HG03460 (cell line): ENCODE data around the gene NAALADL2.
A peak's percentile ranks its signal among the peaks of the same experiment; 100 is the strongest.
"Not testable (repeated sequence)": the region's sequence is repeated elsewhere in the genome, so short reads cannot be mapped to it uniquely, and the experiment has no call there.

Source experiments
- ATAC-seq: cut with Tn5 transposase; IDR thresholded peaks from one replicate; pipeline ENCODE4 v1.9.1; 2021; ENCODE audit not compliant: unreplicated experiment

Gene NAALADL2

DNA sequence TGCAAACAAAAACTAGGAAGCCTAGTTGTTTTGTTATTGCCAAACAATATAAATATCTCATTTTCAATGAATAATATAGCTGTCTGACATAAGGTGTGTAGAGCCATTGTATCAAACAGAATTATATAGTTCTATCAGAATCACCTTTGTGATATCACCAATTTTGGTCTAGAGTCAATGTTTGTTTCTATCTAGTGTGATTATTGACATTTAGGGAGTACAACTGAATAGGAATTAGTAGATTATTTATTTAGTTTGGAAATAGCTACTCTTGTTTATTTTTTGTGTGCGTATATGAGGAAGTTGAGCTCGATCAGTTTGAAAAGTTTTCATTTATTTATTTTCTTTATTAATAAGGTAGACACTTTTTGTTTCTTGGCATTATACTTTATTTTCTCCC, 389.7 kb downstream of the NAALADL2 start:
- no peak for ATAC-seq

DNA sequence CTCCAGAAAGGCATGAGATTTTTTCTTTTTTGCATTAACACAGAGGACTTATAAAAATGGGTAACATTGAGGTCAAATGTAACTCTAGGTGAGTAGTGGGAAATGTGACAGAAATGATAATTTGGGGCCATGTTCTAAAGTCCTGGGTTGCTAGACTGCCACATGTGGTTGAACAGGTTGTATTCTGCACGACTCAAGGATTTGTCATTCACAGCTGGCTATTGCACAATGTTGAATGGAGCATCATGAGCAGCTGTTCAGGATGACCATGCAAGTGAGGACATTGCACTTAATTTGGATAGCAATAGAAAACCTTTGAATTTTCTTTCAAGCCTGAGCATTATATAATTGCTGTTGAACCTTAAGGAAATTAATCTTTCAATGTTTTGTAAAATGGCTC, 396.6 kb downstream of the NAALADL2 start:
- ATAC-seq, result no peak

DNA sequence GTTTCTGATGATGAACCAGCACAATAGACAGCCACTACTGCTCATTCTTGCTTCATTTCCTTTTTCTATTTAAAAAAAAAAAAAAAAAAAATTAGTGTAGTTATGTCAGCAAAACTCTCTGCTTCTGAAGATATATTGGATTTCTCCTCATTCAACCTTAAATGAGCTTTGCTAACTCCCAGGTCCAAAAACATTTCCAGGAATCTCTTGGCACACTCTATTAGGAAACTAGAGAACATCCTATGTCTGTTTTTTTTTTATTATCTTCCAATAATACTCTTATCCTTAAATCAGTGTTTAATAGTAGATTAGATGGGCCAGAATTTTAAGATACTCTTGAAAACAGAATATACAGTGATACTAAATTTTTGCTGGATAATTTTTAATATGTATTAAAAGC, 398.0 kb downstream of the NAALADL2 start:
- no peak for ATAC-seq

DNA sequence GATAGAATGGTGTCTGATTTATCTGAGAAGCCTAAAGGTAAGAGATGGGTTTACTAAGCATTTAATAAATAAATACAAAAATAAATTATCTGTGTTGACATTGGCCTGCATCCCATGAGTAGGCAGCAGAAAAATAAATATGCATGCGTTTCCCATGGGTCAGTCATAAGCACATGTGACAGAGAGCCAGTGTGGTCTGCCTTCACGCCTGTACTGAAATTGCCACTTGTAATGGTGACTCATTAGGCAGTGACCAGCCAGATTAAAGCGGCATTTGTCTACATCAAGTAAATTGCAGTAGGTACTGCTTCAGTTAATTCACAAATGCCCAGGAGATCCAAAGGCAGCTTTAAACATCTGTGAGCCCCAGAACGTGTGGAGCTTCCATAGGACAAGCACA, 399.6 kb downstream of the NAALADL2 start:
- ATAC-seq, result no peak

DNA sequence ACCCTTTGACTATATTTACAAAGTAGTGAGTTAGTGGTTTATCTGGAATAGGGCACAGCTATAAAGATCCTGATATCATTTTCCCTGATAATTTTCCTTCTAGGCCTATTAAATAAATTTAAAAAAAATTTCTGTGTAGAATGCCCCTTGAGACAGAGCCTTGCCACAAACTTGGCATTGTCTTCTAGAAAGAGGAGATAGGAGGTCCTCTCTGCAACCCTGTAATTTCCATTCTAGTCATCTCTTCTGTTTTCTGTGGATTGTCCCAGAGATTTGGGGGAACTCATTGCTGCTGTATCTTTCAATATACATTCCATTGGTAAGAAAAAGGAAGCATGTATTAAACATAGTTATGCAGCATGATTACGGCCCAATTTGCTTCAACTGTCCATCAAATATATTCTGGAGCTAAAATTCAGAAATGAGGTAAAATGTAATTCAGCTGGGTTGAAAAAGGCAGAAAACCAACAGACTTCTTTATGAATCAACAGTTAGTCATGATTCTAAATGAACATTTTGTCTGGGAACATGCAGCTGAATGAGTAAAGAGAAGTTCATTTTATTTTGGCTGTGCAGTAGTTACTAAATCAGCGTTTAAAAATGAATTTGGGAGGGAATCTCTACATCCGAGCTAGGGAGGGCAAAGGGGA, 401.1 kb downstream of the NAALADL2 start:
- no peak for ATAC-seq

DNA sequence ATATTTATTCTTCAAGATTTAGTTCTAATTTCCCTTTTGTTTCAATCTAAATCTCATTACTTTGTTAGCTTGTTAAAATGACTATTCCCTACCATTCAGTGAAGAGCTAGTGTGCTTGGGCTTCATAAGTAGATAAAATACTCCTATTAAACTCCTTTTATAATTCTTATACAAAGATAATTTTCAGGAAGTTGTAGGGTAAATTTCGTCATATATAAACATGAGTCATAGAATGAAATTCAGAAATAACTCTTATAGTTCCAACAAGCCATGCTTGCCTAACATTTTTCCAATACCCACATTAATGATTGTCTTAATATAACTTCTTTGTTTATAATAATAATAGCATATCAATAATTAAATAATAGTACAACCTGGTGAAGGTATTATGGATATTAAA, 407.3 kb downstream of the NAALADL2 start:
- ATAC-seq, result no peak

DNA sequence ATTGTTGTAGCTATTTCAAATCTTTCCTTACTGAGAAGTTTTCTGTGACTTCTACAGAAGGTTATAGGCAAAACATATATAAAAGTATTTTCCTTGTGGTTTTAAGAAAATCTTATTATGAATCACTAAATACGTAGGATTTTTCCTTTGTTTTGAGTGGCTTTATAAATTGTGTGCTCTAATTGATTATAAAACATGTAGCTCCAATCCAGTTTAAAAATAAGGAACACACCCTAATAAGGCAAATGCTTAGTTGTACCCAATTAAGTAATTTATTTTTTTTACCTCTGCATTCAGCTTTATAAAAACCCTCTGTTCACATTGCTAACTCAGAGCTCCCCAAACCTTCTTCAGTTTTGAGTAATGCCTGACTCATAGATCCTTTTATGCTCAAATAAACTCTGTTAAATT, 408.0 kb downstream of the NAALADL2 start:
- no peak for ATAC-seq

DNA sequence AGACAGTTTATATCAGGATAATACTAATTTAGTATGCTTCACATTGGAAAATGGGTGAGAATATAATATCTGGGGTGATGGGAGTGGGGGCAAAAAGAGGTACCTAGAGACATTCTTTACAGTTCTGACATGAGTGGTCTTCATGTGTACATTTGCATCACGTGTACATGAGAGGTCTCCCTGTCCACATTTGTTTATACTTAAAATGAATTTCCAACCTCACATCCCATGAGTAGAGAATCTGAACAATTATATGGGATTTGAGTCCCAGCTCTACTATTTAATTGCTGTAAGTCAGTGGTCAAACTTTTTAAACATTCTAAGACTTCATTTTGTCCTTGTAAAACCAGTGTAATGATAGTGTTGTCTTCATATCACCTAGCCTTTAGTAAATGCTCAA, 408.4 kb downstream of the NAALADL2 start:
- ATAC-seq, result no peak

DNA sequence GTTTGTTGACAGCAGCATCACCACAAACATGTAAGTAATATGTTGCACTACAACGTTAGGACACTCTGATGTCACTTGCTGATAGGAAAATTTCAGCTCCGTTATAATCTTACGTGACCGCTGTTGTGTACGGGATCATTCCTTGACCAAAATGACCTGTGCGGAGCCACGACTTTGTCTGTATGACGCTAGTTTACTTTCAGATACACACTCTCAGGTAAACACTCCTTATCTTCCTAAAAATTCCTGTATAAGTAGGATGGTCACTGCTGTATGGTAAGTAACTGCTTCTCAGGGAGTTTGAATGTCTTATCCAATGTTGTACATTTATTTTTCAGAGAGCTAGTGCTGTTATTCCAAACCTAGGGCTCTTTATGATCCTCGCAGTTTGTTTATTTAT, 410.3 kb downstream of the NAALADL2 start:
- ATAC-seq, result no peak

DNA sequence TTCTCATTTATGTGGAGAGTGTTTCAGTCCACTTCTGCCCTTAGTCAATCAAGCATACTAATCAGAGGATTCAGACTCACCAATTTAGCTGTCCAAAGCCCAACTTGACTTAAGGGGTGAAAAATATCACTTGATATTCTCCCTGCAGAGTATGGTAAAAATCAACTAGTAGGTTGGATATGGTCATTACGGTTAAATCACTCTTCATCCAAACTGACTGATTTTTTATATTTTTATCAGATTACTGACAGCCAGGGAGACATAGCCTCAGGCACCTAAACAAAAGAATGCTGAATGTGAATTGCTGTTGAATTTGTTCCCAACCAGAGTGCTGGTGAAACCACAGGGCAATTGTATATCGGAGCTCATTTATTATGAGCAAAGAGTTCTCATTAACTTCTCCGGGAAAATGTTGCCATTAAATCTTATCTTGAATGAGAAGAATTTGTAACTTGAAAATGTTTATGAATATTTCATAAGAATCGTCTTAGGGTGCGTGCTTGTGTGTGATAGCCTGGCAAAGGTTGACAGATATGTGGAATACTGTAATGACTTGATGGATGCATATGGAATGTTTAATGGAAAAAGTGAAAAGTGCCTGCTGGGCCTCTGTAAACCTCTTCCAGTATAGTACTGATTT, 411.2 kb downstream of the NAALADL2 start:
- ATAC-seq, result no peak

DNA sequence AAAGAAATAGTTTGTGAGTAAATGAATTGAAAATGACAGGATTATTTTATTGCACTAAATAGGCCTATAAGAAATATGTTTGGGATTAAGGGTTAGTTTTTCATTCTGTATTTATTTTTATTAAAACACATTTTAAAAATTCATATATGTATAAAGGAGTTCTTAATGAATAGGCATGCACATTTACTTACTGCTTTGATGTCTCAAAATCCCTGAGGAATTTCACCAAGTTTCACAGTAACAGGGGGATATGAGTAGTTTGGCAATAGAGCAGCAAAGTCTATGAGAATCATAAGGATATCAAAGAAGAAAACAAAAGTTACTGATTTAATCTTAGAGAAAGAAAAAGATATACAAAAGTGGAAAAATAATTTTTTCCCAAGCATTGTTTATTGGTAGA, 411.7 kb downstream of the NAALADL2 start:
- no peak for ATAC-seq

DNA sequence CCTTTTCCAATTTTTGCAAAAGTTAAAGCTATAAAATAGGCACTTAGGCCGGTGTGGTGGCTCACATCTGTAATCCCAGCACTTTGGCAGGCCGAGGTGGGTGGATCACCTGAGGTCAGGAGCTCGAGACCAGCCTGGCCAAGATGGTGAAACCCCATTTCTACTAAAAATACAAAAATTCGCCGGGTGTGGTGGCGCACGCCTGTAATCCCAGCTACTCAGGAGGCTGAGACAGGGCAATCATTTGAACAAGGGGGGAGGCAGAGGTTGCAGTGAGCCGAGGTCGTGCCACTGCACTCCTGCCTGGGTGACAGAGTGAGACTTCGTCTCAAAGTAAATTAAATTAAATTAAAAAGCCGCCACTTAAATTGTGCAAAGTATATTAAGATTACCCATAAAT, 412.3 kb downstream of the NAALADL2 start:
- not testable (repeated sequence) for ATAC-seq

DNA sequence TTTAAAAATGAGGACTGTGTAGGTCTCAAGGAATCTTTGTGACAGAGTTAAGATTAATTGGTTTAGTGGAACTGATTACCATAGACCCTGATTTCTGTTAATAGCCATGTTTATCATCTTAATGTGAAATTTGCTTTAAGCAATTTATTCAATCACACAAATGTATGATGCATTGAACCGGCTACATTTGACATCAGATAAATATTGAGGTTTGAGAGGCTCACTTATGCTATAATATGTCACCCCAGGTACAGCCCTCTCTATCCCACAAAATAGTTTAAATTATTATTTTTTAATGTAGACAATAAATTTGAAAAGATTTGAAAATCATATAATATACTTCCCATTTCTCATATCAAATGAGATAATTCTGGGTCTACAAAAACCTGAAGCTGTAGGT, 413.3 kb downstream of the NAALADL2 start:
- ATAC-seq, result no peak

DNA sequence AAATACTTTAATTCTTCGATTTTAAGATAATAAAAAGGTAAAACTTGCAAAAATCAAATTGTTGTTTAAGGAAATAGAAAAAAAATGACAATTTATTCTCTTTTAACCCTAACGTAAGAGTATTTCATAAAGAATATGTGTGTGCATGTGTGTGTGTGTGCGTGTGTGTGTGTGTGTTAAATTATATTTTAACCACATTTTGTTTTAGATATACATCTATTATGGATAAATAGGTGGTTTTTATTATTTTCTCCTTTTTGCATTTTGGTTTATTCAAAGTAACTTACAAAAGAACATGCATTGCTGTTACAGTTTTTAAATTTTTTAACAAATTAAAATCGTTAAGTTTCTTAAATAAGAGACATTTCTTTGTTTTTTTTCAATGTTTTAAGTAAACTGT, 414.4 kb downstream of the NAALADL2 start:
- no peak for ATAC-seq

DNA sequence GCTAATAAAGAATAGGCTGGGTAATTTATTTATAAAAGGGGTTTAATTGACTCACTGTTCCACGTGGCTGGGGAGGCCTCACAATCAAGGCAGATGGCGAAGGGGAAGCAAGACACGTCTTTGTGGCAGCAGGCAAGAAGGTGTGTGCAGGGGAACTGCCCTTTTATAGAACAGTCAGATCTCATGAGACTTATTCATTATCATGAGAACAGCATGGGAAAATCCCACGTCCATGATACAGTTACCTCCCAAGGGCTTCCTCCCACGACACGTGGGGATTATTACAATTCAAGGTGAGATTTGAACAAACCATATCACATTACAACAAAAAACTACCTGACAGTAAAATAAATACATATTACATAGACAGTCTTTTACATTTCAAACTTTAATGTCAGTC, 414.9 kb downstream of the NAALADL2 start:
- peak; percentile 57 for ATAC-seq

DNA sequence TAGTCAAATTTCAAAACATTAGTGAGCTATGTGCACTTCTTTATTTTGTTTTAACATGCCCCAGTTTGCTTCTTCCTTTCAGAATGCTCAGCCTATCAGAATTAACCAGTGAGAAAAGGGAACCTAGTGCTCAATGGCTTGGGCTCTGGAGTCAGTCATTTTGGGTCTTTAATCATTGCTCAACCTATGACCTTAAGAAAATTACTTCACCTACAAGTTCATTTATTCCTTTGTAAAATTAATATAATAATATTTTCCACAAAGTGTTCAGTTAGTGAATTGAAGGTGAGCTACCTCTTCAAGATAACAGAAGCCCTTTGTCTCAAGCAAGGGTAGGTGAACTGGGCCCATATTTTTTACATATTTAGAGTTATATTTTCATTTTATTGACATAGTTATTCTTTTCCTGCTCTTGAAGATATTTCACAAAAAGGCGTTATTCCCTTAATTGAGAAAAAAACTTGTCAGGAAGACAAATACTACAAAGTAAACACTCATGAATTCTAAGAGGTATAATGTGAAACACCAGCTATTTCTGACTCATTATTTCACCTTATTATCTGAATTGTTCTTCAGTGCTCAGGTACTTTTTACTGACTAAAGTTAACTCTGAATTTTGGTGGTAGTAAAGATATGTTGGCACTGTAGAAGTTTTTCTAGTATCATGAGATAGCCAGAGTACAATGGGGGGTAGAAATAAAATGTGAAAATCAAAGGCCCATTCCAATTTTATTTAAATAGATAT, 415.5 kb downstream of the NAALADL2 start:
- ATAC-seq, result peak; percentile 45

DNA sequence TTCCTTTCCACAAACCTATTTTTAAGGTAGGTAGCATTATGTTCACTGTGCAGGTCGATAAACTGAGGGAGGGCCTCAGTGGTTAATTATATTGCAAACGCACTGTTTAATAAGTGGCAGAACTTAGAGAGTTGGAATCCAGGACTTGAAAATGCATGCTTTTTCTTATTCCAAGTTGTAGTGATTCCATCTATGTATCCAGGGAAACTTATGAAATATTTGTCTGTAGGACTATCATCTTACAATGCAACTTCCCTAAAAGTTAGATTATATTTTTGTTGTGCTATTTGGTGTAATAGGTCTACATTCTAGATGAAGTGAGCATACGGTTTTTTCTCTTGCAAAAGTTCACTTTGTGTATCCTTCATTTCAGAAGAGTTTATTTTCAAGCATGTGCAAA, 419.5 kb downstream of the NAALADL2 start:
- ATAC-seq, result no peak

DNA sequence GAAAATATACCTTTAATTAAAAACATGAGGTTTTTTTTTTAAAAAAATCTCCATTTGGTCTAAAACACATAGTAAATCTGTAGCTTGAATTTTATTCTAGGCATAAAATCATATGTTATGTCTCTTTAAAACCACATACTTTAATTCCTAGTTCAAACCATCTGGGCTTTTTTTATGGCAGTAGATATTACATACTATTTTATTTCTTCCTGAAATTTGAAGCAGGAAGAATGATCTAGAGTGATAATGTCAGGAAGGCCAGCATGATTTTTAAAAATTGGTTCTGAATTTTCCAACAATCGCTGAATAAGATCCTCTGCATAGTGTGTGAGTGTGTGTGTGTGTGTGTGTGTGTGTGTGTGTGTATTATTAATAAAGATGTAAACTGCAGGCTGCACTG, 420.3 kb downstream of the NAALADL2 start:
- no peak for ATAC-seq

DNA sequence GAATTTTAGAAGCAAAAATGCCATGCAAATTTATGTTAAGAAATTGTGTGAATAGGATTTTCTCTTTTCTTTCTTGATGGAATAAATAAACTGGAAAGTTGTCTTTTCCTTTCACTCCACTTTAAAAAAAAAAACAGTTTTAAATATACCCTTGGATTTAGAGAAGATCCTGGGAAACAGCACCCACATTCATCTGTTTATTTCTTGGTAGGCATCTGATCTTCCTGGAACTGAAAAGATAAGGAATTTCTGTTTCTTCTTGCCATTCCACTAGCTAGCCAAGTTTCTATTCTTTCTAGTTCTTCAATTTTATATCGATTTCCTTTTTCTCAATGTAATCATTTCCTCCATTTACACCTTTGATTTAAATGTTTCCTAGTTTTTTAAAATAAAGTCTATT, 420.8 kb downstream of the NAALADL2 start:
- ATAC-seq, result no peak

DNA sequence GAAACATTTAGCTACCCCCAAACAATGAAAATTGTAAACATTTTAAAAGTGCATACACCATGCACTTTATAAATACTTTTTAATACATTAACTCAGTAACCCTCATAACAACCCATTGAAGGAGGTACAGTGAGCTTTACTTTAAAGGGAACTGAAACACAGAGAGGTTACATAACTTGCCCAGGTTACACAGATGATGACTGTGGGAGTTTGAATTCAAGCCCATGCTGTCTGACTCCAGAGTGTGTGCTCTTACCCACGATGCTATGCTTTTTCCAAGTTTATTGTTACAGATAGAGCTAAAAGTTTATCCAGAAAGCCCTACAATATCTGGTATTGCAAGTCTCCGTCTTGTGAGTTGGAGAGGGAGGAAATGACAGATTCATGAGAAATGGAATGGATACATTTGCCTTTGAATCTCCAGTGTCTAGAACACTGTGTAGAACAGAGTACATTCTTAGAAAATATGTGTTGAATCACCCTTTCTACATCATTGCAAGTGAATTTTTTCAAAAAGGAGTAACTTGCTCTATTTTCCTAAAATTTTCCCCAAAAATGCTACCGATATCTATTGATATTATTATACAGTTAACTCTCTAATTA, 428.3 kb downstream of the NAALADL2 start:
- peak; percentile 95 for ATAC-seq

DNA sequence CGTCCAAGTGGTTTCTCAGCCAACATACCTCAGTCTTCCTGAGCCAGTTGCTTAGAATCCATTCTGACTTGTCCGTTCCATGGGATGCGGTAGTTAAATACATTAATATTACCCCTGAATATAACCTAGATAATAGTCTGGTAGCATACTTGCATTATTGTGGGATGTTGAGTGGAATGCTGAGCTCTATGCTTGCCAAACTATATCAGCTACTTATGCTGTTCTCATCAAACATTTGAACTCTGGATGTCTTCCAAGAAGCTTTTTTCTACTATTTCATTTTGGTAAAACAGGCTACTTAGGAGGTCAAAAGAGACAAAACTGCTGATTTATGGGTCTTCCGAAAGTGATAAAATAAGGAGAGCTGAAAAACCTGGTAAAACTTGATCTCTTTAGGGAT, 429.5 kb downstream of the NAALADL2 start:
- ATAC-seq, result no peak

DNA sequence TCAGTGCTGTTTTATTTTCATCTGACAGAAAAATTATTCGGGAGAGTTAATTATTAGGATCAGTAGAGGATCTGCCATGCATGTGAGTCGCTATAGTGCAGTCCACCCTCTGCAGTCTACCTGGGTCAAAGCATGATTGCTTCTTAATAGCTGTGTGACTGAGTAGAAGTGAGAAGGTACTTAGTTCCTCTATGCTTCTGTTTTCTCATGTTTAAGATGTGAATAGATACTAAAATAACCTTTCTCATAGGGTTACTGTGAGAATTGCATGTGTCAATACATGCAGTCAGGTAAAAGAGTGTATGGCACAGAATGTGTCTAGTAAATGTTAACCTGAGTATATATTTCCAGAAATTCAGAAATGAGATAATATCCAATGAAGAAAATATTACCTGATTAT, 435.7 kb downstream of the NAALADL2 start:
- ATAC-seq, result no peak
